SU-DHL-6 (cell line): Measurements from ENCODE around the gene TOM1.

Experiments
- H2AFZ ChIP-seq: fragments of 200-600 bp; sonication (generic); 2 replicates; pipeline ENCODE4 v1.6.1; 2014; ENCODE audit warnings: low read depth, mild to moderate bottlenecking, moderate library complexity, mixed read lengths, antibody characterized with exemption, low read length; ENCODE audit not compliant: severe bottlenecking
- H3F3A ChIP-seq: fragments of 200-600 bp; shearing (Covaris generic); 2 replicates; pipeline ENCODE4 v1.6.0; 2016; ENCODE audit warnings: antibody characterized with exemption, mild to moderate bottlenecking; ENCODE audit not compliant: insufficient read depth
- H3K27ac ChIP-seq: fragments of 200-600 bp; sonication (generic); 2 replicates; pipeline ENCODE4 v1.5.1; 2016; ENCODE audit warnings: low read depth, mild to moderate bottlenecking, low read length, moderate library complexity, mixed read lengths
- H3K27me3 ChIP-seq: fragments of 200-600 bp; sonication (generic), shearing (Covaris generic); 2 replicates; pipeline ENCODE4 v1.6.0; 2014; ENCODE audit warnings: mild to moderate bottlenecking, low read length
- H3K36me3 ChIP-seq: fragments of 200-600 bp; sonication (generic); 2 replicates; pipeline ENCODE4 v1.6.1; 2014; ENCODE audit warnings: mild to moderate bottlenecking, low read length, mixed read lengths
- H3K4me2 ChIP-seq: fragments of 300-600, 200-600 bp; shearing (Covaris generic), sonication (generic); 2 replicates; pipeline ENCODE4 v1.6.0; 2014; ENCODE audit warnings: low read length, low read depth, mild to moderate bottlenecking; ENCODE audit not compliant: poor library complexity, severe bottlenecking
- H3K4me3 ChIP-seq: fragments of 200-600 bp; sonication (generic); 2 replicates; pipeline ENCODE4 v1.5.1; 2014; ENCODE audit warnings: antibody characterized with exemption, low read length, mild to moderate bottlenecking, mixed read lengths; ENCODE audit not compliant: insufficient read depth, poor library complexity, severe bottlenecking
- H3K79me2 ChIP-seq: fragments of 200-600 bp; sonication (generic); 2 replicates; pipeline ENCODE4 v1.6.1; 2014; ENCODE audit warnings: mild to moderate bottlenecking, low read length, moderate library complexity; ENCODE audit not compliant: insufficient read depth
- H3K9ac ChIP-seq: fragments of 200-600 bp; sonication (generic); 2 replicates; pipeline ENCODE4 v1.7.0; 2014; ENCODE audit warnings: mild to moderate bottlenecking, low read length
- H3K9me2 ChIP-seq: fragments of 200-600 bp; sonication (generic); replicated peaks from 2 replicates; pipeline ENCODE4 v1.6.1; 2014; ENCODE audit warnings: low read length; ENCODE audit not compliant: insufficient read depth
- H3K9me3 ChIP-seq: fragments of 200-600 bp; sonication (generic); 2 replicates; pipeline ENCODE4 v1.6.1; 2014; ENCODE audit warnings: low read length, mixed read lengths; ENCODE audit not compliant: insufficient read depth
- H4K20me1 ChIP-seq: fragments of 200-600 bp; sonication (generic); 2 replicates; pipeline ENCODE4 v1.6.1; 2014; ENCODE audit warnings: low read depth, mild to moderate bottlenecking, antibody characterized with exemption, low read length, moderate library complexity, mixed read lengths
- EZH2phosphoT487 ChIP-seq: fragments of 200-600 bp; sonication (generic), shearing (Covaris generic); conservative IDR thresholded peaks from 2 replicates; pipeline ENCODE4 v1.6.1; 2018; ENCODE audit warnings: mild to moderate bottlenecking, antibody characterized with exemption, low read length, moderate library complexity, mixed read lengths
- TF ChIP-seq, protein P1 (sequence below): fragments of 200-600 bp; sonication (generic); IDR thresholded peaks from one replicate; pipeline ENCODE4 v1.5.1; 2017; ENCODE audit warnings: antibody characterized with exemption, mild to moderate bottlenecking, low read length, moderate library complexity; ENCODE audit not compliant: insufficient read depth, poor library complexity, severe bottlenecking

The TOM1 gene

DNA sequence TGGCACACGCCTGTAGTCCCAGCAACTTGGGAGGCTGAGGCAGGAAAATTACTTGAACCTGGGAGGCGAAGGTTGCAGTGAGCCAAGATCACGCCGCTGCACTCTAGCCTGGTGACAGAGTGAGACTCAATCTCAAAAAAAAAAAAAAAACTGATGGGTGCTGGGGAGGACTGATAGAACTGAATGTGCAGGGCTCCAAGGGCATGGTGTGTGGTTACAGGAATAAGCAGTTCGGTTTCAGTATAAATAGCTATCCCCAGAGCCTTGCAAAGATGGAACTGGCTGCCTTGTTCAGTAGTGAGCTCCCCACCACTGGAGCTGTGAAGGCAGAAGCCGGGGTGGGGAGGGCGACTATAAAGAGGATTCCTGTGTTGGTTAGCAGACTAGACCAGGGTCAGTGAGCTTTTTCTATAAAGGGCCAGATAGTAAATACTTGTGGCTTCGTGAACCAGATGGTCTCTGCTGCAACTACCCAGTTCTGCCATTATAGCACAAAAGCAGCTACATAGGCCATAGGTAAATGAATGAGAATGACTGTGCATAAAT lies 5.9 kb downstream of the TOM1 start:
- H3K4me2 ChIP-seq, result no peak overlapping the region
- H3K9ac ChIP-seq, result no peak overlapping the region
- no peaks in the 10 kb centered on the region for H3K79me2 ChIP-seq

DNA sequence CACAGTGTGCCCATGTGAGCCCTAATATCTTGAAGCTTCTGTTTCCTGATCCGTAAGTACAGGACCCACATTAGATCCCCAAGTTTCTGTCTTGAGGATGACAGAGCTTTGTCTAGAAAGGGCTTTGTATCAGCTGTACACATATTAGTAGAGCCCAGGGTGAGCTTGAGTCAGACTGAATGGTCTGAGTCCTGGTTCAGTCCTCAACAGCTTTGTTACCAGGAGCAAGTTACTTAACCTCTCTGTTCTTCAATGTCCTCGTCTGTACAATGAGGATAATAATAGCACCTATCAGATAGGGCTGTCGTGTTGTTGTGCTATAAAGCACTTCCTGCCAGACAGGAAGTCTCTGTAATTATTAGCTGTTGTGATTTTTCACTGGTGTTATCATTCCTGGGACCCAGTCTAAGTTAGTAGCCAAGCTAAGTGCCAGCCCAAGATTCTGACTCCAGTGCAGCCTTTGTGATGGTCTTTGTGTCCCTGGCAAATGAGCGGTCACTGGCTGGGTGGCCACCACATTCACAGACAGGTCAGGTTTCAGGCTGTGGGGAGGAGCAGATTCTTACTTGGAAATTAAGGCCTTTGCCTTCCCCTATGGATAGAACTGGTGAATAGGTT lies 6.8 kb downstream of the TOM1 start:
- Histone ChIP-seq H3K9me2 (no peaks in the 10 kb centered on the region), H2AFZ (no peak overlapping the region), H3F3A (no peaks in the 10 kb centered on the region), H3K27me3 (no peaks in the 10 kb centered on the region), H3K79me2 (no peaks in the 10 kb centered on the region), H3K9ac (no peak overlapping the region), H3K27ac (no peak overlapping the region), H3K9me3 (no peaks in the 10 kb centered on the region), H3K4me3 (no peak overlapping the region), H3K36me3 (no peaks in the 10 kb centered on the region), H4K20me1 (no peaks in the 10 kb centered on the region), H3K4me2 (no peak overlapping the region)
- TF ChIP-seq, protein P1, sequence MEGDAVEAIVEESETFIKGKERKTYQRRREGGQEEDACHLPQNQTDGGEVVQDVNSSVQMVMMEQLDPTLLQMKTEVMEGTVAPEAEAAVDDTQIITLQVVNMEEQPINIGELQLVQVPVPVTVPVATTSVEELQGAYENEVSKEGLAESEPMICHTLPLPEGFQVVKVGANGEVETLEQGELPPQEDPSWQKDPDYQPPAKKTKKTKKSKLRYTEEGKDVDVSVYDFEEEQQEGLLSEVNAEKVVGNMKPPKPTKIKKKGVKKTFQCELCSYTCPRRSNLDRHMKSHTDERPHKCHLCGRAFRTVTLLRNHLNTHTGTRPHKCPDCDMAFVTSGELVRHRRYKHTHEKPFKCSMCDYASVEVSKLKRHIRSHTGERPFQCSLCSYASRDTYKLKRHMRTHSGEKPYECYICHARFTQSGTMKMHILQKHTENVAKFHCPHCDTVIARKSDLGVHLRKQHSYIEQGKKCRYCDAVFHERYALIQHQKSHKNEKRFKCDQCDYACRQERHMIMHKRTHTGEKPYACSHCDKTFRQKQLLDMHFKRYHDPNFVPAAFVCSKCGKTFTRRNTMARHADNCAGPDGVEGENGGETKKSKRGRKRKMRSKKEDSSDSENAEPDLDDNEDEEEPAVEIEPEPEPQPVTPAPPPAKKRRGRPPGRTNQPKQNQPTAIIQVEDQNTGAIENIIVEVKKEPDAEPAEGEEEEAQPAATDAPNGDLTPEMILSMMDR, result no peak
- no peak for TF ChIP-seq EZH2phosphoT487

More for the DNA sequence above, 5.9 kb downstream of the TOM1 start:
- H3K4me3 ChIP-seq, result no peak overlapping the region
- no peaks in the 10 kb centered on the region for H3K36me3 ChIP-seq
- no peaks in the 10 kb centered on the region for H4K20me1 ChIP-seq
- H3F3A ChIP-seq, result no peaks in the 10 kb centered on the region
- H3K9me2 ChIP-seq, result no peaks in the 10 kb centered on the region
- H2AFZ ChIP-seq, result no peak overlapping the region
- H3K27me3 ChIP-seq, result no peaks in the 10 kb centered on the region
- no peaks in the 10 kb centered on the region for H3K9me3 ChIP-seq
- H3K27ac ChIP-seq, result no peak overlapping the region
- TF ChIP-seq, protein P1, result no peak
- no peak for TF ChIP-seq EZH2phosphoT487

DNA sequence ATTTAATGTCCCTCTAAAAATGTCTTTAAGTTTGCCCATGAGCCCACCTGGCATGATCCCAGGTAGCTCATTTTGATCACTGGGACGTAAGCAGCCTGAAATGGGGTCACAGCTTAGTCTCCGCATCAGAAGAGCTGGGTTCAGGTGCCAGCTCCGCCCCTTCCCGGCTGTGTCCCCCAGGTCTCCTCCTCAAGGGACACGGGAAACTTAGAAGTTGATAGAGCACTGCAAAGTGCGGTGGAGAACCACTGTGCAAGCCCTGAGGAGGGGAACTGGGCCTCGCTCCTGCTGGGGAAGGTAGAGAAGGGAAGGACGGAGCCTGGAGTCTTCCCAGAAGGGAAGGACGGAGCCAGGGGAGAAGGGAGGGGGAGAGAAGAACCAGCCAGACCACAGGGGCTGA lies 7.7 kb downstream of the TOM1 start:
- Histone ChIP-seq H3F3A (no peaks in the 10 kb centered on the region), H3K4me3 (no peak overlapping the region), H4K20me1 (no peaks in the 10 kb centered on the region), H3K79me2 (no peaks in the 10 kb centered on the region), H3K4me2 (no peak overlapping the region), H3K9ac (no peak overlapping the region), H3K27me3 (no peaks in the 10 kb centered on the region), H2AFZ (no peak overlapping the region), H3K27ac (no peak overlapping the region), H3K9me2 (no peaks in the 10 kb centered on the region), H3K36me3 (no peaks in the 10 kb centered on the region), H3K9me3 (no peaks in the 10 kb centered on the region)
- TF ChIP-seq, protein P1, result no peak
- no peak for TF ChIP-seq EZH2phosphoT487
